Liver (tissue), 3 donors: Measurements from ENCODE around the gene BRD2.

ENCODE experiments used
- ATF3 ChIP-seq: IDR thresholded peaks from 2 replicates; pipeline ENCODE4 v1.6.1; 2016; ENCODE audit warnings: antibody characterized with exemption
- CTCF ChIP-seq: fragments of 150-350 bp; IDR thresholded peaks from 2 replicates; pipeline ENCODE4 v1.5.1; 2017; ENCODE audit warnings: improper control_type of control experiment, low read depth, low read length; ENCODE audit not compliant: missing input control
- EGR1 ChIP-seq, 2 donors: IDR thresholded peaks; 2 replicates each; pipeline ENCODE4 v1.6.1; 2016 to 2018; ENCODE audit warnings: antibody characterized with exemption in 2 of 2, low read depth in 2 of 2
- FOXA2 ChIP-seq: IDR thresholded peaks from 2 replicates; pipeline ENCODE4 v1.6.1; 2016; ENCODE audit warnings: antibody characterized with exemption
- HNF4A ChIP-seq, 2 donors: conservative IDR thresholded peaks; 2 replicates each; pipeline ENCODE4 v1.6.1; 2016; ENCODE audit warnings: antibody characterized with exemption in 2 of 2, mild to moderate bottlenecking in 2 of 2
- JUND ChIP-seq, 2 donors: IDR thresholded peaks; 2 replicates each; pipeline ENCODE4 v1.6.1; 2016; ENCODE audit warnings: antibody characterized with exemption in 2 of 2
- MAX ChIP-seq: IDR thresholded peaks from 2 replicates; pipeline ENCODE4 v1.6.1; 2016; ENCODE audit warnings: antibody characterized with exemption
- NR2F2 ChIP-seq: IDR thresholded peaks from 2 replicates; pipeline ENCODE4 v1.6.1; 2016; ENCODE audit warnings: antibody characterized with exemption
- REST ChIP-seq: IDR thresholded peaks from 2 replicates; pipeline ENCODE4 v1.6.1; 2016; ENCODE audit warnings: antibody characterized with exemption, mild to moderate bottlenecking
- RXRA ChIP-seq, 2 donors: IDR thresholded peaks; 2 replicates each; pipeline ENCODE4 v1.6.1; 2017 to 2018; ENCODE audit warnings: antibody characterized with exemption in 2 of 2, mild to moderate bottlenecking in 1 of 2
- SP1 ChIP-seq: IDR thresholded peaks from 2 replicates; pipeline ENCODE4 v1.6.1; 2018; ENCODE audit warnings: antibody characterized with exemption, mild to moderate bottlenecking
- TAF1 ChIP-seq: conservative IDR thresholded peaks from 2 replicates; pipeline ENCODE4 v1.6.1; 2016; ENCODE audit warnings: antibody characterized with exemption, mild to moderate bottlenecking
- YY1 ChIP-seq: IDR thresholded peaks from 2 replicates; pipeline ENCODE4 v1.6.1; 2016; ENCODE audit warnings: antibody characterized with exemption, mild to moderate bottlenecking
- donor health status: healthy.
- donor health status: healthy.

- TF ChIP-seq CTCF (no peak), HNF4A (conservative IDR thresholded peaks at IDR 0.05) (no peak), NR2F2 (no peak), MAX (no peak), SP1 (no peak), REST (no peak), YY1 (no peak), FOXA2 (no peak), TAF1 (no peak), ATF3 (no peak), JUND (IDR thresholded peaks at IDR 0.05) (no peak), RXRA (IDR thresholded peaks at IDR 0.05) (no peak), EGR1 (IDR thresholded peaks at IDR 0.05; ENCODE audit: low read depth in 2 of 2) (no peak)
Measured at GRCh38 chr6:32931211-32931610, 37.2 kb upstream of the BRD2 start.
